PFSK-1 (cell line): ENCODE data around the gene ACOT6.

Experiments used
- FOXP2 ChIP-seq: optimal IDR thresholded peaks from 2 replicates; pipeline ENCODE3; 2011; ENCODE audit warnings: borderline replicate concordance, control low read depth, inconsistent platforms; ENCODE audit not compliant: insufficient read depth; ENCODE audit errors: extremely low read length, extremely low read depth
- POLR2AphosphoS5 ChIP-seq: IDR thresholded peaks from 2 replicates; pipeline ENCODE4 v1.6.1; 2012; ENCODE audit warnings: low read depth, mild to moderate bottlenecking, control low read depth, low read length, moderate library complexity
- REST ChIP-seq, 2 experiments: IDR thresholded peaks; 2 replicates each; pipeline versions ENCODE4 v1.6.1 to v1.8.0; 2011 to 2012; ENCODE audit warnings: low read depth in 2 of 2, low read length in 2 of 2, control low read depth in 1 of 2, inconsistent platforms in 1 of 2, mild to moderate bottlenecking in 1 of 2, moderate library complexity in 1 of 2; ENCODE audit not compliant: insufficient read depth in 1 of 2
- SIN3A ChIP-seq: IDR thresholded peaks from 2 replicates; pipeline ENCODE4 v1.6.1; 2012; ENCODE audit warnings: mild to moderate bottlenecking, low read length, moderate library complexity, borderline replicate concordance; ENCODE audit not compliant: insufficient read depth
- TAF1 ChIP-seq: IDR thresholded peaks from 2 replicates; pipeline ENCODE4 v1.6.1; 2012; ENCODE audit warnings: low read length, control low read depth, borderline replicate concordance; ENCODE audit not compliant: insufficient read depth

ACOT6 gene

GRCh38 chr14:73594491-73594890 is 17.8 kb upstream of the ACOT6 start:
- TF ChIP-seq TAF1 (no peak), FOXP2 (no peak), REST (IDR thresholded peaks at IDR 0.05; ENCODE audit: insufficient read depth in 1 of 2, low read depth in 2 of 2, low read length in 2 of 2) (no peak), POLR2AphosphoS5 (no peak)

GRCh38 chr14:73599499-73599898 is 12.8 kb upstream of the ACOT6 start:
- TF ChIP-seq FOXP2 (no peak), REST (IDR thresholded peaks at IDR 0.05; ENCODE audit: insufficient read depth in 1 of 2, low read depth in 2 of 2, low read length in 2 of 2) (no peak), POLR2AphosphoS5 (no peak), TAF1 (no peak), SIN3A (no peak)

DNA sequence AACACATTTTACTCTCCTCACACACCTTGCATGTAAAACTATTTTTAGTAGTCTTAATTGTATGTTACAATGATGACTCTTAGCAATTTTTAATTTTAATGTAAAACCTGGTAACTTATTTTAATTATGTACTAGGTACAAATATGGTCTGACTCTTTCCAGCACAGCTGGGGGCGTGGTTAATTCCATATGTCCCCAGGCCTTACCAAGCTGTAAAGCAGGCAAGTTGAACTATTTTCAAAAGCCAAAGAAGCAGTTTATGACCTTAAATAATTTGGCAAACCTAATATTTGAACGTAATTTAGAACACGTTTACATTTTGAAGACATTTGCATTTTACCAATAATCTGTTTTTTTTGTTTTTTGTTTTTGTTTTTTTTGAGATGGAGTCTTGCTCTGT is 9.3 kb upstream of the ACOT6 start:
- TF ChIP-seq FOXP2 = no peak
- no peak for TF ChIP-seq TAF1
- TF ChIP-seq SIN3A = no peak
- TF ChIP-seq POLR2AphosphoS5 = no peak
- TF ChIP-seq REST (IDR thresholded peaks at IDR 0.05; ENCODE audit: insufficient read depth in 1 of 2, low read depth in 2 of 2, low read length in 2 of 2) = no peak

- TF ChIP-seq TAF1 (no peak), POLR2AphosphoS5 (no peak)
Measured at GRCh38 chr14:73606271-73606670, 6.0 kb upstream of the ACOT6 start.

DNA sequence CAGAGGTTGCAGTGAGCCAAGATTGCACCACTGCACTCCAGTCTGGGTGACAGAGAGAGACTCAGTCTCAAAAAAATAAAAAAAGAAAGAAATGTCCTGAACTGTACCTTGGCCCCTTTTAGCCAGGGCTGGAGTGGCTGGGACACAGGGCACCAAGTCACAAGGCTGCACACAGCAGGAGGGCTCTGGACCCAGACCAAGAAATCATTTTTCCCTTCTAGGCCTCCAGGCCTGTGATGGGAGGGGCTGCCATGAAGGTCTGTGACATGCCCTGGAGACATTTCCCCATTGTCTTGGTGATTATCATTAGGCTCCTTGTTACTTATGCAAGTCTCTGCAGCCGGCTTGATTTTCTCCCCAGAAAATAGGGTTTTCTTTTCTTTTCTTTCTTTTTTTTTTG is 5.1 kb upstream of the ACOT6 start:
- TF ChIP-seq TAF1 (no peak), REST (IDR thresholded peaks at IDR 0.05; ENCODE audit: insufficient read depth in 1 of 2, low read depth in 2 of 2, low read length in 2 of 2) (no peak), FOXP2 (no peak), SIN3A (no peak), POLR2AphosphoS5 (no peak)

- TF ChIP-seq REST (IDR thresholded peaks at IDR 0.05; ENCODE audit: insufficient read depth in 1 of 2, low read depth in 2 of 2, low read length in 2 of 2) (no peak), SIN3A (no peak)
Measured at GRCh38 chr14:73610687-73611086, 1.6 kb upstream of the ACOT6 start.
